IgD-negative memory B cell (primary cell): ENCODE results near the gene PAK5. TPM values are rescaled to one million over a fixed set of nuclear protein-coding genes. Genes with fewer than 3 reads are reported as not detected.

Experiments used
- H3K27ac Mint-ChIP-seq, 3 donors: one replicate each; pipeline ENCODE4 v1.8.0; 2020 to 2022; ENCODE audit warnings: mild to moderate bottlenecking in 3 of 3, mixed read lengths in 3 of 3, moderate library complexity in 1 of 3
- H3K27me3 Mint-ChIP-seq: one replicate; pipeline ENCODE4 v1.8.0; 2021; ENCODE audit warnings: mixed read lengths
- H3K36me3 Mint-ChIP-seq: one replicate; pipeline ENCODE4 v1.8.0; 2020; ENCODE audit warnings: mild to moderate bottlenecking, mixed read lengths
- H3K4me1 Mint-ChIP-seq, 3 donors: one replicate each; pipeline ENCODE4 v1.8.0; 2020 to 2022; ENCODE audit warnings: mixed read lengths in 3 of 3, mild to moderate bottlenecking in 1 of 3
- H3K4me3 Mint-ChIP-seq, 4 donors: one replicate each; pipeline ENCODE4 v1.8.0; 2020 to 2022; ENCODE audit warnings: mild to moderate bottlenecking in 4 of 4, mixed read lengths in 4 of 4, moderate library complexity in 3 of 4
- H3K9me3 Mint-ChIP-seq, 3 donors: one replicate each; pipeline ENCODE4 v1.8.0; 2020 to 2021; ENCODE audit warnings: mixed read lengths in 3 of 3, mild to moderate bottlenecking in 1 of 3
- polyA plus RNA-seq: library from polyadenylated mRNA; unstranded; fragments of 300-500 nt; fragmentation: Illumina TruSeq; gene quantifications from one replicate; pipeline ENCODE4 v1.2.3, GENCODE V29; 2021

Gene PAK5
- polyA plus RNA-seq, 1 donor from 2014 or later, result not detected

DNA sequence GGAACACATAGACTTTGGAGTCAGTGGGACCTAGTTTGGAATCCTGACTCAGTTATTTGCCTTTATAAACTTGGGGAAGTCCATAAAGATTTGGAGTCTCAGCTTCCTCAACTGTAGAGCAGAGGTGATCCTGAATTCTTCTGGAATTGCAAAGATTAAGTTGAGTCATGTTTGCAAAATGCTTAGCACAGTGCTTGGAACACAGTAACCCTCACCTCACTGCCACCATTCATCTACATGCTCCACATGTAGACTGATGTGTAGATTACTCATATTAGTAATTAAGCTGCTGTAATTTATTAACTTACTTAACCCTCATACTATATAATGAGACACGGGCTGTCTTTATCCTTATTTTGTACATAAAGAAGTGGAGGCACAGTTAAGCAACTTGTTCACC is 263.0 kb downstream of the PAK5 start:
- Mint-ChIP-seq H3K4me3 (no peak overlapping the region), H3K27me3 (peaks cover 3% of the 10 kb centered on the region)

DNA sequence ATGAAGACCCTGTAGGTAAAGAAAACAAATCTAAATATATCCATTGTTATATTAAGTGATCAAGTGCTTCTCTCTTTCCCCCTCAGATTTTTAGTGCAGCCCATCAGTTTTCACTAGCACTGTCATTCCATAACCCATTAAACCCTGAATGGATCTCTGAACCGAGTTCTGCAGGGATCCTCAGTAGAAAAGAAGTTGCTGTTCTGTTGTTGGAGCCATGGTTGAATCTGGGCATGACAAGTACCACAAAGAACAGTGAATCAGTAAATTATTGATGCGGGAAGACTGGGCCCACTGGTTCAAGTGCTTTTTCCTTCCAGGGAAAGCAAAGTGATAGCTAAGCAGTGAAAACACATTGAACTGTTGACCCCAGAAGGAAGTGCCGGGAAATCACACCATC is 264.1 kb downstream of the PAK5 start:
- Mint-ChIP-seq H3K4me3 (no peak overlapping the region), H3K4me1 (peaks cover 0 to 1% (median 0%) of the 10 kb centered on the region in 3 donors), H3K36me3 (no peaks in the 10 kb centered on the region), H3K27ac (no peak overlapping the region), H3K9me3 (peaks cover 0 to 5% (median 0%) of the 10 kb centered on the region in 3 donors), H3K27me3 (peaks cover 3% of the 10 kb centered on the region)

More for the DNA sequence above, 263.0 kb downstream of the PAK5 start:
- Mint-ChIP-seq H3K27ac (no peak overlapping the region), H3K4me1 (peaks cover 0 to 1% (median 0%) of the 10 kb centered on the region in 3 donors), H3K9me3 (peaks cover 0 to 5% (median 0%) of the 10 kb centered on the region in 3 donors), H3K36me3 (no peaks in the 10 kb centered on the region)

DNA sequence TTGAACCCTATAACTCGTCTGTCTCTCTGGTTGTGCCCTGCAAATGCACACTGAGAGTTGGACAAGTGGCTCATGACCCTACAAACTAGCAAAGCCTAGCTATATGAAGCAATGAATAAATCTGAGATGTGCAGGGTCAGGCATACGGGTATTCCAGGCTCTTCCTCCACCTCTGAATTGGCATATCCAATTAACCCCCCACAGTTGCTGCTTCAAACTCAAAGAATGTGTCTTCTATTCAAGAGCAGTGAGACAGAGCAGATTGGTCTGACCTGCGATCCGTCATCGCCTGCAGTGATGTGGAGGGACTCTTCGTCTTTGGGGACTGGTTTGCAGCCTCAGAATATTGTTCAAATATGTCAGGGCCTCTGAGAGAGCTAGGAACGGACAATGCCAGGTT is 264.7 kb downstream of the PAK5 start:
- no peaks in the 10 kb centered on the region for H3K36me3 Mint-ChIP-seq
- no peak overlapping the region for H3K27ac Mint-ChIP-seq
- H3K4me1 Mint-ChIP-seq, result peaks cover 0 to 1% (median 0%) of the 10 kb centered on the region in 3 donors
- H3K9me3 Mint-ChIP-seq, result peaks cover 2 to 5% (median 2%) of the 10 kb centered on the region in 3 donors
- H3K27me3 Mint-ChIP-seq, result peaks cover 3% of the 10 kb centered on the region
- H3K4me3 Mint-ChIP-seq, result no peak overlapping the region

DNA sequence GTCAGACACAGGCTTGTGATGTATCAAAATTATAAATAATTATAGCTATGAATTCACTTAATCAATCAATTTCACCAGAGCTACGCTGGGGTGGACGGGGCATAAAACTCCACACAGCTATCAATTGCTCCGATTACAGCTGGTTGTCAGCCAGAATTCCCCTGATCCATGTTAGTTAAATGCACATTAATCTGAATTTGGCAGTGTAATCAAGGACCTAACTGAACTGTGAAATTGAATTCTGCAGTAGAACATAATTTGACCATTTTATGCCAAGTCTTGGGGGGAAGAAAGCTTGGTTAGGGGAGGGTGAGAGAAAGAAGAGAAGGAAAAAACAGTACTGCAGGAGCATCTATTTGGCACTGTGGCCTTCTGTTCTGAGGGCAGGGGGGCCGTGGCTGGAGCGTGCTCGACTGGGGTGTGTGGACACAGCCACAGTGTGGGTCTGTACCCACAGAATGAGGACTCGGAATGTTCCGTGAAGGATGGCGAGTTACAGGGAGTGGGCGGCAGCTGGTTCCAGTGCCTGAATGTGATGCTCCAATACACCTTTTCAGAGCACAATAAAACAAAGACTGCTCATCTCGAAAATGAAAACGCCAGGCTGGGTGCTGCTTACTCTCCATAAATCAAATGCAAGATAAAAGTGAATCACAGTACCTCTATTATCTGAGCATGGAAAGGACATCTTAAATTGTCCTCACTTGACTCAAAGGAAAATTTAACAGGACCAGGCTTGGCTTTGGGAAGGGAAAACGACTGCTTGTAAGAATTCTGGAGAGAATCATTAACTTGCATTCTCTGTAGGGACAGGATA is 265.3 kb downstream of the PAK5 start:
- peaks cover 3% of the 10 kb centered on the region for H3K27me3 Mint-ChIP-seq
- H3K36me3 Mint-ChIP-seq, result no peaks in the 10 kb centered on the region
- no peak overlapping the region for H3K4me3 Mint-ChIP-seq
- no peak overlapping the region for H3K27ac Mint-ChIP-seq
- H3K9me3 Mint-ChIP-seq, result peaks cover 3 to 5% (median 5%) of the 10 kb centered on the region in 3 donors
- H3K4me1 Mint-ChIP-seq, result peaks cover 0 to 1% (median 0%) of the 10 kb centered on the region in 3 donors

DNA sequence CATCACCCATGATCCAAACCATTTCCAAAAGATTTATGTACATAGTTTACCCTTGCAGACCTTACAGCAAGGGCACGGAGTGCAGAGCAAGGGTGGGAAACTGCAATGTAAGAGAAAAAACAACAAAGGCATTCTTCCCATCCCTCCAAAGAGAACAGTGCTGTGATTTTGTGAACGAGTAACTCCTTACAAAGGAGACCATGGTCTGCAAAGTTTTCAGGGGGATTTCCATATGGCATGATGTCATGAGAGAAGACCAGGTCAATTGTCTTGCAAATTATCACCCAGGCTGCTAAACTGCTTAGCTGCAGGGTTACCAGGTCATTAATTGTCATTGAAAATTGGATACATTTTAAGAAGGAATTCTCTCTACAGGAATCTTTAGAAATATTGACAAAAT is 266.2 kb downstream of the PAK5 start:
- Mint-ChIP-seq H3K4me3 (no peak overlapping the region), H3K9me3 (peaks cover 3 to 5% (median 5%) of the 10 kb centered on the region in 3 donors), H3K27ac (no peak overlapping the region), H3K4me1 (peaks cover 0 to 1% (median 0%) of the 10 kb centered on the region in 3 donors), H3K27me3 (peaks cover 4% of the 10 kb centered on the region), H3K36me3 (no peaks in the 10 kb centered on the region)

DNA sequence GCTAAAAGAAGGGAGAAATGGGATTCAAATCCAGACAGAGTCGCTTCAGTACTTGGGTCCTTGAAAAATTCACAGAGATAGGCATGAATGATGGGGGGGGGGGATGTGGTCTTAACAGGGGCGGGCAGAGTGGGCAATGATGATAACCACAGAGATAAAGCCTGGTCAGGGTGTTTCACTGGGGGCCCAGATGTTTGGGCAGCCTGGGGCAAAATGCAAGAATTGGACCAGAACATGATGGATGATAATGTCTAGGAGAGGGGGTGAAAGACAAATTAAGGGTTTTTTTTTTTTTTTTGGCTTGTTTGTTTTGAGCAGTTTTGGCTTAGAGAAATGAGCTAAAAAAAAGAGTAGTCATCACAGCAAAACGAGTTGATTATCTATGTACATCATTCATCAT is 267.1 kb downstream of the PAK5 start:
- no peak overlapping the region for H3K27ac Mint-ChIP-seq
- no peak overlapping the region for H3K4me3 Mint-ChIP-seq
- H3K4me1 Mint-ChIP-seq, result peaks cover 0 to 1% (median 0%) of the 10 kb centered on the region in 3 donors
- H3K36me3 Mint-ChIP-seq, result no peaks in the 10 kb centered on the region
- H3K27me3 Mint-ChIP-seq, result peaks cover 5% of the 10 kb centered on the region
- peaks cover 3 to 5% (median 5%) of the 10 kb centered on the region in 3 donors for H3K9me3 Mint-ChIP-seq

DNA sequence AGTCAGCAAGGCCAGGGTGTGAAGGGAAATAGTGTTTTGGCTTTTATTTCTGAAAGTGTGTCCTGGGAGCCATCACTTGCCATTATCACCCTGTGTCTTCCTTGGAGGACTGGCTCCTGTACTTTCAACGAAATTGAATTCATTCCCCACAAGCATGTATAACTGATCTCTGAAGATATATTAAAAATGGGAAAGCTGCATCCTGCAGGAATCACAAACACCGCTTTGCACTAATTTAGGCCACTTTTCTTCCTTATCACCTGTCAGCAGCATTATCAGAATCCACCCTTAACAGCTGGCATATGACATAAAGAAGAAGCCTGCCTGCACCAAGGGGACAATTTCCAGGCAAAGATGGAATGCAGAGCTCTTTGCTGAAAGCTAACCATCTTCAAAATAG is 268.3 kb downstream of the PAK5 start:
- Mint-ChIP-seq H3K9me3 (peaks cover 3 to 5% (median 5%) of the 10 kb centered on the region in 3 donors), H3K27me3 (peaks cover 5% of the 10 kb centered on the region), H3K4me3 (no peak overlapping the region), H3K27ac (no peak overlapping the region), H3K36me3 (no peaks in the 10 kb centered on the region), H3K4me1 (peaks cover 0 to 1% (median 0%) of the 10 kb centered on the region in 3 donors)

DNA sequence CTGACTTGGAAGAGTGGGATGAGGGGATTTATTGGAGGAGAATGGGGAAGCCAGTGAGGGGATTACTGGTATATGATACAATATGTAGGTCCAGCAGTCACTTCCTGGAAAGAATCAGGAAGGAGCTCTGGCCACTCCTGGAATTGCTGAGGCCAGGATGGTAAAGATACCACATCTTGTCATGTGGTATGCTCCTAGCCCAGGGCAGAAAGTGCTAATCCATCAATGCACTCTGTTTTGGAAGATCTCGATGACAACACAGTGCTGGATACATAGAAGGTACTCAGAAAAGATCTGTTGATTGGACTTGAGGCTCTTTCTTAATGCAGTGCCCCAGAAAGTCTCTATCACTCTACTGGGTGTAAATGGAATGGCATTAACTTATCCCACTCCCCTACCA is 271.9 kb downstream of the PAK5 start:
- Mint-ChIP-seq H3K27ac (no peak overlapping the region), H3K4me3 (no peak overlapping the region), H3K4me1 (no peaks in the 10 kb centered on the region), H3K36me3 (no peaks in the 10 kb centered on the region), H3K27me3 (peaks cover 4% of the 10 kb centered on the region), H3K9me3 (peaks cover 0 to 5% (median 3%) of the 10 kb centered on the region in 3 donors)

DNA sequence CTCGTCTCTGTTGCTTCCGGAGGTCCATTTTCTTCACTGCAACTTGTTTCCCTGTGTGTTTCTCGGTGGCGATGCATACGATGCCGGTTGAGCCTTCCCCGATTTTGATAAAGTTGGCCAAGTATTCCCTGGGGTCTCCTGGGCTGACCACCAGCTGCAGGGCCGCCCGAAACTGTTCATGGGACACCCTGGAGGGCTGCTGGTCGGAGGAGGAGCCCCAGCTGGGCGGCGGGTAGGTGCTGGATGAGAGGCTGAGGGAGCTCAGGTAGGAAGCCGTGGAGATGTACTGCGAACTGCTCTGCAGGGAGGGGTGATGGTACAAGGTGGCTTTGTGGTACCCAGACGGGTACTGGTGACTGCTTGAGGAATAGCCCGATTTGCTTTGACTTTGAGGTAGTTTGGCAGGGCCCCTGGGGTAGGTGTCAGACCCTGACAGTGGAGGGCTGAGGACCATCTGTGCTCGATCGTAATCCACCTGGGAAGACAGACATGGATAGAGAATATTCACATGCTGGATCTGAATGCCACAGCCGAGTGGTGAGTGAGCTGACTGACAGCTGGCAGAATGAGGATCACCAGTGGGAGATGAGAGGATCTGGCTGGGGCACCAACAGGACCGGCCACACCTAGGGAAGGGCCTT is 272.8 kb downstream of the PAK5 start:
- H3K4me1 Mint-ChIP-seq, result no peaks in the 10 kb centered on the region
- H3K27me3 Mint-ChIP-seq, result peaks cover 4% of the 10 kb centered on the region
- no peak overlapping the region for H3K4me3 Mint-ChIP-seq
- H3K9me3 Mint-ChIP-seq, result peaks cover 0 to 5% (median 3%) of the 10 kb centered on the region in 3 donors
- H3K27ac Mint-ChIP-seq, result no peak overlapping the region
- H3K36me3 Mint-ChIP-seq, result no peaks in the 10 kb centered on the region

DNA sequence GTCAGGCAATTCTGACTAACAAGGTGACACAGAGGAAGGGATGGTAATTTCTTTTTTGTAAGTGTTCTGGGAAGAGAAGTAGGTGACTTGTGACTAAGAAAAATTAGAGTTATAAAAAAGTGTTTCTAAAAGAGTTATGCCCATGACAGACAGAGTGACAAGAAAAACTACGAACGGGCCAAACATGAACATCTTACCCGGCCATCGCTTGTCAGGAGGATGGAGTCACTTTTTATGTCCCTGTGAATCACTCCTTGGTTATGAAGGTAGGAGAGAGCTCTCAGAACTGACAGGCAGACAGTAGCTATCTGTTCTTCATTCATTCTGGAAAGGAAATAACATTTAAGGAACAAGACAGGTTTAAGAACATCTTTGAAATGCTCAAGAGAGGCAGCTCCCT is 281.5 kb downstream of the PAK5 start:
- Mint-ChIP-seq H3K4me1 (no peaks in the 10 kb centered on the region), H3K27ac (no peak overlapping the region), H3K4me3 (no peak overlapping the region), H3K36me3 (no peaks in the 10 kb centered on the region), H3K27me3 (no peaks in the 10 kb centered on the region), H3K9me3 (peaks cover 0 to 8% (median 8%) of the 10 kb centered on the region in 3 donors)

DNA sequence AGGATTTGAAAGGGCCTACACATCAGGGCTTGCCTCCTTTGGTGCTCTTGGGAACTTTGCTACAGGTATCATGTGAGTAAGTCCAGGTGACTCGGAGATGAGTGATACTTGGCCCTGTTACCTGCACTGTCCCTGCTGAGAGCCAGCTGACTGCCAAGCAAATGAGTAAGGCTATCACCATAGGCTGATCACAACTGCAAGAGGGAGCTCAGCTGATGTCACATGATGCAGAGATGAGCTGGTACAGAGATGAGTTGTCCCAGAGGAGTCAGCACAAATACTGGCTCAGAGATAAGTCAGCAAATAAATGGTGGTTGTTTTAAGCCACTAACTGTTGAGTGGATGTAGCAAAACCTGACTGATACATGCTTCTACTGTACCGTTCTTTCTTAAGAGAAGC is 283.1 kb downstream of the PAK5 start:
- no peak overlapping the region for H3K27ac Mint-ChIP-seq
- no peak overlapping the region for H3K4me3 Mint-ChIP-seq
- H3K4me1 Mint-ChIP-seq, result no peaks in the 10 kb centered on the region
- H3K9me3 Mint-ChIP-seq, result peaks cover 0 to 8% (median 8%) of the 10 kb centered on the region in 3 donors
- H3K36me3 Mint-ChIP-seq, result no peaks in the 10 kb centered on the region
- no peaks in the 10 kb centered on the region for H3K27me3 Mint-ChIP-seq

DNA sequence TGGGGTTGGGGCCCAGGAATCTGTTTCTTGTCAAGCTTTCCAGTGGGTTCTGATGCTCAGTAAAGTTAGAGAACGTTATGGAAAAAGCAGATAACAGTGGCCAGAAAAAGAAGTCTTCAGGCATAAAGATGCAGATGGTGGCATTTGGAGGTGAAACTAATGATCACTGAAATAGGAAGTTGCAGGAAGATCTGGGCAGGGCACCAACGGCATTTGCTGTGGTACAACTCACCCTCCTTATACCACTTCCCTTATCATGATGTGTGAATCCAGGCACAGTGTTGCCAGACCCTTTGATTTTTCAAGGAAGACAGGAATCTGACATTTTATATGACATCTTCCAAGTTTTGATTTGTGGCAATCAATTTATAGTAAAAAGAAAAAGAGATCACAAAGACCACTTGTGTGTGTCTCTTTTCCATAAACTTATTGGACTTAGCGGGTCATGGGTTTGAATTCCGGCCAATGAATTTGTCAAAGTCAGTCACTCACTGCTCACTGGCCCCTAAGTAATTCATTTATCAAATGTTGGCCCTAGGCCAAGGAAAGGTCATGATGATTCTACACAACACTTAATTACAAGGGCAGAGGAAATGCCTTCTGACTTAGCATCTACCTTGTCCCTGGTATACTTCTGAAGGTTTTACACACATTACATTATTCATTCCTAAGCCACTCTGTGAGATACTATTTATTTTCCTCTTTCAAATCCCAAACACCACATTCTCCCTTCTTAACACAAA is 286.9 kb downstream of the PAK5 start:
- Mint-ChIP-seq H3K9me3 (peaks cover 0 to 7% (median 4%) of the 10 kb centered on the region in 3 donors), H3K27me3 (no peaks in the 10 kb centered on the region), H3K4me3 (no peak overlapping the region), H3K36me3 (no peaks in the 10 kb centered on the region), H3K27ac (no peak overlapping the region), H3K4me1 (no peaks in the 10 kb centered on the region)

DNA sequence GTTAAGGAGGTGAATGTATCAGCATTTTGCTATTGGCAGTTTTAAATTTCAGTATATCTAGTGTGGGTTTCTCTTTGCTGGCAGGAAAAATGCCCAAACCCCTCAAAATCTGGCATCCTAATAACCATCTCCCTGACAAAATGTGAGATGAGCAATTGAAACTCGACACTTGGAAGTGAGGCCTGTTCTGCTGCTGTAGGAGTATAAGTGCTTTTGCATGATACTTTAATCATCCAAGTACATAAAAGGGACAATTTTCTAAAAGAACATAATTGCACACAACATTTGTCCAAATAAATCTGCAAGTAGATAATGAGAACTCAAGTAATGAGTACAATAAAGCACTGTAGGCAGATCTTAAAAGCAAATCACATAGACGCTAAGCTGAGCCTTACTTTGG is 288.0 kb downstream of the PAK5 start:
- Mint-ChIP-seq H3K36me3 (no peaks in the 10 kb centered on the region), H3K27ac (no peak overlapping the region)

DNA sequence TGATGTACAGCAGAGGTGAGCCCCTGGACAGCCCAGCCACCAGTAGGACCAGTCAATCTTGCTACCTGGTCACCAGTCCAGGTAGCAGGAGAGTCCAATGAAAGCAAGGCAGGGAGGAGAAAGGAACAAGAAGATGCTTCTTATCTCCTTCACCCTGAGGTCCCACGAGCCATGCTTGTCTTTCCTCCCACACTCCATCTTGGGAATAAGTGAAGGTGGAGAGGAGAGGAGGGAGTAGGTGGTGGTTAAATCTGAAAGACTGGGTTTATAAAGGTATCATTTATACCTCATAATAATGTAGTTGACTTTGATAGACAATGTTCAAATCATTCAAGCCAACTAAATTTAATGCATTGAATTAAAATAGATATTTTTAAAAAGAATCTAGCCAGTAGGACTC is 288.6 kb downstream of the PAK5 start:
- Mint-ChIP-seq H3K4me3 (no peak overlapping the region), H3K9me3 (peaks cover 0 to 7% (median 7%) of the 10 kb centered on the region in 3 donors)

More for the DNA sequence above, 288.0 kb downstream of the PAK5 start:
- Mint-ChIP-seq H3K4me1 (no peaks in the 10 kb centered on the region), H3K9me3 (peaks cover 0 to 7% (median 7%) of the 10 kb centered on the region in 3 donors), H3K4me3 (no peak overlapping the region), H3K27me3 (no peaks in the 10 kb centered on the region)

DNA sequence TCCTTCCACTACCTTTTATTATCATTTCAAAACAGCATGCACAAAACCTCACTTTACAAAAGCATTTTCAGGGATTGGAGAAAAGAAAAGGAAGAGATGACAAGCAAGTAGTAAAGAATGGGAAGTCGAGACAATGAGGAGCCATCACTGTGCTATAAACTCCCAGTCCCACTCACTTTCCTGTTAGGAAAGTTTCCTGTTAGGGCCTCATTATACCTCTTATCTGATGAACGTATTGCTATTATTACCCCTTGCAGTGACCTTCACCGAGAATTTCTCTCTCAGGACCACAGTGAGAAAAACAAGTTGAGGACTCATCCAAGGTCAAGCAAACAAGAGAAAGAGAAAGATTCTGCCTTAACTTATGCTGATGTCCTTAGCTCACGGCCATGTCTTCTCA is 295.7 kb downstream of the PAK5 start:
- Mint-ChIP-seq H3K4me3 (no peak overlapping the region), H3K9me3 (peaks cover 0 to 3% (median 2%) of the 10 kb centered on the region in 3 donors), H3K27me3 (peaks cover 1% of the 10 kb centered on the region), H3K4me1 (no peaks in the 10 kb centered on the region), H3K27ac (peak overlapping the region in 1 of 3 donors; percentile 15), H3K36me3 (no peaks in the 10 kb centered on the region)

More for the DNA sequence above, 288.6 kb downstream of the PAK5 start:
- H3K36me3 Mint-ChIP-seq, result no peaks in the 10 kb centered on the region
- H3K27ac Mint-ChIP-seq, result no peak overlapping the region
- no peaks in the 10 kb centered on the region for H3K27me3 Mint-ChIP-seq
- H3K4me1 Mint-ChIP-seq, result no peaks in the 10 kb centered on the region
